Myocyte (in vitro differentiated cells): ENCODE results near the gene SH3D19. TPM values are rescaled to one million over a fixed set of nuclear protein-coding genes. Genes with fewer than 3 reads are reported as not detected.
A peak's percentile ranks its signal among the peaks of the same experiment; 100 is the strongest.

Source experiments
- DNase-seq: peaks from one replicate; pipeline ENCODE4 v3.0.0-alpha.2; 2012; ENCODE audit warnings: low read depth
- total RNA-seq: library from RNA; depleted of rRNA; stranded (reverse); fragments of >200 nt; gene quantifications from 2 replicates; pipeline ENCODE4 v1.2.3, GENCODE V29; 2014

Gene SH3D19
- total RNA-seq, 1 donor from 2014 or later = 24.1 TPM

GRCh38 chr4:151199319-151200190 lies 125.8 kb downstream of the SH3D19 start:
- no peak for DNase-seq

DNA sequence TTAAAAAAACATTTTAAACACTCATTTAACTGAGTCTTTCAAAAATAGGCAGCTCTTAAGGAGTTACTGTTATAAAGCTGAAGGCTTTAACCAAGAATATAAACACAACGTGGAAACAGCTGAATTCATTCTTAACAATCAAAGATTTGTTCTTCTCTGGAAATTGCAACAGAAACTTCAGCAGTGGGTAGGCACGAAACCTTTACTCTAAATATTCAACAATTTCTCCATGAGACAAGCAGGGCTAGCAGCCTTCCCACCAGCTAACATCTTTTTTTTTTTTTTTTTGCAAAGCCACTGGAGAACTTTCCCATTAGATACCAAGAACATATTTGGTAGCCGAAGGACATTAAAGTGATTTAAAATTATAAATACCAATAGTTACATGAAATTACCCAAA lies 126.7 kb downstream of the SH3D19 start:
- no peak for DNase-seq

DNA sequence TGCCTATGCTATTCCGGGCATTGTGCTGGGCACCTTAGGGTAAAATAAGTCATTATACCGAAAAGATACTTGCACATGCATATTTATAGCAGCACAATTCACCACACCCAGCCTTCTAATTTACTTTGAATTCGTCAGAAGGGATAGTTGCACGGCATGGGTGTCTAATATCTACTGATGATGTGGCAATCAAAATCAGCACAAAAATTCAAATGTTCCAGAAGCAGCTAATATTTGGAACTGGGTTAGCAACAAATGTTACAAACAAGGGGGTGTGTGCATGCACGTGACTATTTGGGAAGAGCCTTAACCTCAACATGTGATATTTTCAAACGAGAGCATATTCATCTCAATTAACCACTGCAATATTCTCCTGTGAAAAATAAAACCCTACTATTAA lies 128.2 kb downstream of the SH3D19 start:
- peak; percentile 63 for DNase-seq

DNA sequence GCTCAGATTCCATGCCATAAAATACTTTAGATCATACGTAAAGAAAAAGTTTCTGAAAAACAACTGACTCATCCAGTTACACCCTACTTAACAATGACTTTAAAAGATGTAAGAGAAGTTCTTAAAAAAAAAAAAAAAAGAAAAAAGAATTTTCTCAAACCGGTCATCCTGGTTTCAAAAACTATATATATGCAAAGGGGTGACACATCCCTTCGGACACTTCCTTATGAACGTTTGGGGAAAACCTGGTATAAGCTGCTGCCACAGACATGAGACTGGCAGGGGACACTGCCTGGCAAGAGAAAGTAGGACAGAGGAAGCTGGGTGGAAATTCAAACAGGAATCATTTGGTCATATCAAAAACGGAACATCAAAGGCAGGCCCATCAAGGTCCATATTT lies 129.6 kb downstream of the SH3D19 start:
- no peak for DNase-seq

GRCh38 chr4:151193414-151193813 lies 132.0 kb downstream of the SH3D19 start:
- DNase-seq = no peak

- no peak for DNase-seq
These were observed 132.7 kb downstream of the SH3D19 start for GRCh38 chr4:151192556-151193235.

DNA sequence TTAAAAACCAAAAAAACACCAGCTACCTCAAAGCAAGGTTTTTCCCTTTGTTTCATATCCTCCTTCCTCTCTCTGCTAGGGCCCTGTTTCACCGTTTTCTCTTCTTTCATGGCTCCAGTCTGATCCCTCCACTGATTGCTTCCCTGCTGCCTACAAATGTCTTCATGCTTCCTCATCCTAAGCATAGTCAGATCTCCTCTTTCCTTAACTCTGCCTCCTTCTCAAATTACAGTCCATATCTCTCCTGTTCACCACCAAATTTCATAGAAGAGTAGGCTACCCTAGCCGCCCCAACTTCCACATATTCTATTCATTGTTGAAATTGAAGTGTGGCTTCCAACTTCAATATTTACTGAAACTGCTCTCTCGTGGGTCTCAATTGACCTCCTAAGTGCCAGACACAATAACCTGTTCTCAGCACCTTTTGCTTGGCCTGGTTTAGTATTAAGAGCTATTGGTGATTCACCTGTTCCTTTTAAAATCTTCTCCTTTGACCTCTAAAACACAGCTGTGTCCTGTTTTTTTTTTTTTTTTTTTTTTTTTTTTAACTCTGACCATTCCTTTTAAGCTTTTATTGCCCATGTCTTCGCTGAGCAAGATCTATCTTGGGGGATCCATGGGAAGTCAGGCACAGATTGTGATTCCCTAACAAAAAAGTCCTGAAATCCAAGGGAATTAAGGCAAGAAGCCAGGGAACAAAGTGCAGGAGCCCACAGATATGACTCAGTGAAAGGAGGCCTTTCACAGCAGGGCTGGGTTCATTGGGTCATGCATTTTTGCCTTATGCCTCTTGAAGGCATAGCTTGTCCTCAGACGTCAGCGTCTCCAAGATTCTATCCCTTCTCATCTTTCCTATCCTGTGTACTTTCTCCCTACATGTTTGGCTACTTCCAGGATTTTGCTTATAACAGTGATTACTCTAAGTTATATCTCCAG lies 140.6 kb downstream of the SH3D19 start:
- DNase-seq = no peak

- DNase-seq = no peak
These were observed 142.9 kb downstream of the SH3D19 start for GRCh38 chr4:151182455-151182996.

DNA sequence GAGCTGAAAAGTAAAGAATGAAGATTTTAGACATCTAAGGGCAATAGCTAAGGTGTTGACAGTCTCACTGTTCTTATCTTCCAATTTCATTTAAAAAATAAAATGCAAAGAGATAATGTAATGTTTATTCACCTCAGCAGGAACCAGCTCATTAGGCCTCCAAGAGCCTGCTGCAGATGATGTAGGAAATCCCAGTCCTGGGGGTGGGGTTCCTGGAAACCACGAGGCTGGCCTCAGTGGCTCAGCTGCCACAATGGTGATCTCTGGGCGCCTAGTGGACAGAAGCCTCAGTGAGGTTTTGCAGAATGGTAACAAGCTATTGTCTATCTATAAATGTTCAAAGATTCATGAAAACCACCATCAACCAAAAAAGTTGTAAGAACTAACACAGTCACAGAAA lies 148.7 kb downstream of the SH3D19 start:
- peak; percentile 67 for DNase-seq

DNA sequence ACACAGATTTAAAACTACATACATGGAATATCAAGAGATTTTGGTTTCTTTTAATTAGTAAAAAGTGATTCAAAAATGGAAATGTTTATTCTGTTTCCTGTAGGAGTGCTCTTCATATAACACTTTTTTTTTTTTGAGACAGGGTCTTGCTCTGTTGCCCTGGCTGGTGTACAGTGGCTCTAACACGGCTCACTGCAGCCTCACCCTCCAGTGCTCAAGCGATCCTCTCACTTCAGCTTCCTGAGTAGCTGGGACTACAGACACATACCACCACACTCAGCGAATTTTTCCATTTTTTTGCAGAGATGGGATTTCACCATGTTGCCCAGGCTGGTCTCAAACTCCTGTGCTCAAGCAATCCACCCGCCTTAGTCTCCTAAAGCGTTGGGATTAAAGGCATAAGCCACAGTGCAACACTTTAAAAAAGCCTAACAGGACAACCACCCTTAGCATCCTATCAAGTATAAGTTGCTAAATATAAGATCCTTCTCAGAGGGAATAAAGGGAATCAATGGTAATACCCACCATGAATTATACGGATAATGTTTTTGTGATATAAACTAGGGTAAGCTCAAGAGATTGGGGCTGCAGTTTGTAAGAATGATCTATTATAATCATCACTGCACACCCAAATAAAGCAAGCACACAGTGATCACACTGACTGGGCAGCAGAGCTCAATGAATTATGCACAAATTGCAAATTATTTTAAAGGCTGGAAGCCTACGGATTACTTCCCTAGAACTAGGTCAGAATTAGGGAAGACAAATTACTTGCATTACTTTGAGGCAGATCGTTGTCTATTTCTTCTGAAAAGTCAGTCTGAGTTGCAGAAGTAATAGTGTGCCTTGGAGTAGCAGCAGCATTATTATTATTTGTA lies 149.4 kb downstream of the SH3D19 start:
- no peak for DNase-seq

DNA sequence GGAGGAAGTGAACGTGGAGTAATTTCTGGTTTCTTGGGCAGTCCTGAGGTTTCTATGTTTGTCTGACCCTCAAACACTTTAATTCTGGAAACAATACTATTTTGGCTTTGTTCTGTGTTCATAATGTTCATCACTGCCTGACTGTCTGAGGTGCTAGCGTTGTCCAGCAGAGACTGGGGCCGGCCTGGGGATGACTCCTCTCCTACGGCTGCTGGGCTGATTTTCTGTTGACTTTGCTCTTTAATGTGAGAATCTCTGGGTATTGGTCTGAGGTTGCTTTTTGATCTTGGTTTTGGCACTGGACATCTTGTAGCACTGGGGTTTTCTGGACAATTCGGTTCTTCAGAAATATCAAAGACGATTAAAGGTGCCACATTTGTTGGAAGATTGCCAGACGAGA lies 150.2 kb downstream of the SH3D19 start:
- no peak for DNase-seq

GRCh38 chr4:151174784-151175183 lies 150.6 kb downstream of the SH3D19 start:
- DNase-seq = no peak

DNA sequence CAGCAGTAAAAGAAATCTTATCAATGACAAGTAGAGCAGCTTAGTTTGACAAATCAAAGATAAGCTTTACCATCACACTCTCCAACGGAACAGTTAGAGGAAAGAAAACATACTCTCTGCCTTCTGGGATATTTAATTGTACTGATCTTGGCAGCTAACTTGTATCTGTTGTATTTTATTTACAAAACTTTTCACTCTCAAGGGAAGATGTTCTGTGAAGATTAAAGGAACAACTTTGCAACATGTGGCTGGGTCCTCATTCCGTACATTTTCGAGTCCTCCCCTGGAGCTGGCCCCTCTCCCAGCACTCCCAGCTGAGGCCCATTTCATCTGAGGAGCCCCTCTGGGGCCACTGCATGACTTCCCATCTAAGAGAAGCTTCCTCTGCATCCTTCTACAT lies 151.5 kb downstream of the SH3D19 start:
- DNase-seq = no peak

GRCh38 chr4:151169900-151170299 lies 155.5 kb downstream of the SH3D19 start:
- no peak for DNase-seq

- DNase-seq = peak; percentile 95
These were observed 156.2 kb downstream of the SH3D19 start for GRCh38 chr4:151169223-151169622.

DNA sequence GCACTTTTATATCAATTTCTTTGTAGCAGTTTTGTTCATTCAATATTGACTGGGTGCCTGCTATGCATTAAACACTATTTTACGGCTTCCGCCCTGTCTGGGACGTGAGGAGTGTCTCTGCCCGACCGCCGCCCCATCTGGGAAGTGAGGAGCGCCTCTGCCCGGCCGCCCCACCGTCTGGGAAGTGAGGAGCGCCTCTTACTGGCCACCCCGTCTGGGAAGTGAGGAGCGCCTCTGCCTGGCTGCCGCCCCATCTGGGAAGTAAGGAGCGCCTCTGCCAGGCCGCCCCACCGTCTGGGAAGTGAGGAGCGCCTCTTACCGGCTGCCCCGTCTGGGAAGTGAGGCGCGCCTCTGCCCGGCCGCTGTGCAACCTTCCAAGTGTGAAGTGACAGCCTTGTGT lies 157.8 kb downstream of the SH3D19 start:
- DNase-seq = no peak

- peak; percentile 56 for DNase-seq
These were observed 158.8 kb downstream of the SH3D19 start for GRCh38 chr4:151166636-151167035.

GRCh38 chr4:151165205-151166000 lies 160.0 kb downstream of the SH3D19 start:
- peak; percentile 21 for DNase-seq

DNA sequence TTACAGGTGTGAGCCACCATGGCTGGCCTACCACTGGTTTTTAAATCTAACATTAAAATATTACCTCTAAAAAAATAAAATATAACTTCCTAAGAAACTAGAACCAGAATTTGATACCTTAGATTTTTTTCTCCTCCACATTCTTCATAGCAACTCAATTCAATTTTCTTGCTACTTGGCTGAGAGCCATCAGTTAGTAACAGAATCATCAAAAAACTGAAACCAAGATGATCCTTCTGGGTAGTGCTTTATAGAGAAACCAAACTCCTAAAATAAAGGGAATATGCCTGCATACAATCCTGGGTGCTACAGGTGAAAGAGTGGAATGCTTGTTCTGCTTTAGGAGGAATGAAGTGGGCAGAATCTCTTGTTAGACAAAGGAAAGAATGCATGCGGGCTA lies 161.6 kb downstream of the SH3D19 start:
- DNase-seq = peak; percentile 35
